ENCODE measurements around the gene OSBP2. TPM values are rescaled to one million over a fixed set of nuclear protein-coding genes. Genes with fewer than 3 reads are reported as not detected.

OSBP2 gene
- total RNA-seq, 4 donors from 2014 or later: 0.60 to 7.5 (median 4.3) TPM

- DNase-seq: no peak
- H3K36me3 ChIP-seq: no peaks in the 10 kb centered on the region
- in situ Hi-C loops (cut with MboI; ENCODE audit: low pct_ligation_motif_present in 1 of 4, low pct_unique_long_range_greater_than_20kb in 1 of 4, low sequenced_read_pairs in 3 of 4): no loop called here
- H3K9me3 ChIP-seq: peaks cover 2 to 4% of the 10 kb centered on the region in 2 donors
- intact Hi-C loops (cut with DNase I; ENCODE audit: low total_unique reads): no loop called here
- 80 to 83% methylated on average over 4 of the region's 4 CpGs for WGBS, 2 donors (ENCODE audit: low coverage in 1 of 2)
- no peaks in the 10 kb centered on the region for H3K27me3 ChIP-seq
- TF ChIP-seq POLR2AphosphoS5 (IDR thresholded peaks at IDR 0.05): no peak
- TF ChIP-seq CTCF (IDR thresholded peaks at IDR 0.05): no peak
- no peak for TF ChIP-seq EP300 (IDR thresholded peaks at IDR 0.05; ENCODE audit: low read depth)
- no peak for TF ChIP-seq POLR2A (IDR thresholded peaks at IDR 0.05)
- H3K27ac ChIP-seq: no peak overlapping the region
- no peak overlapping the region for H3K4me3 ChIP-seq
- H3K4me1 ChIP-seq: no peaks in the 10 kb centered on the region
Measured at GRCh38 chr22:30843245-30843644, 148.6 kb downstream of the OSBP2 start.

- Histone ChIP-seq H3K4me1 (no peaks in the 10 kb centered on the region), H3K36me3 (no peaks in the 10 kb centered on the region), H3K27me3 (no peaks in the 10 kb centered on the region), H3K4me3 (no peak overlapping the region), H3K9me3 (no peaks in the 10 kb centered on the region), H3K27ac (no peak overlapping the region)
- DNase-seq: no peak
- WGBS, 2 donors (ENCODE audit: low coverage in 1 of 2): 60 to 74% methylated on average over 1 of the region's 1 CpG
- no peak for TF ChIP-seq POLR2AphosphoS5 (IDR thresholded peaks at IDR 0.05)
- no peak for TF ChIP-seq POLR2A (IDR thresholded peaks at IDR 0.05)
- no peak for TF ChIP-seq EP300 (IDR thresholded peaks at IDR 0.05; ENCODE audit: low read depth)
- no peak for TF ChIP-seq CTCF (IDR thresholded peaks at IDR 0.05)
- in situ Hi-C loops (cut with MboI; ENCODE audit: low pct_ligation_motif_present in 1 of 4, low pct_unique_long_range_greater_than_20kb in 1 of 4, low sequenced_read_pairs in 3 of 4): no loop called here
- intact Hi-C loops (cut with DNase I; ENCODE audit: low total_unique reads): no loop called here
Measured at GRCh38 chr22:30847583-30847982, 152.9 kb downstream of the OSBP2 start.

GRCh38 chr22:30855266-30855665, 160.6 kb downstream of the OSBP2 start:
- TF ChIP-seq CTCF (IDR thresholded peaks at IDR 0.05) (no peak), EP300 (IDR thresholded peaks at IDR 0.05; ENCODE audit: low read depth) (no peak), POLR2A (IDR thresholded peaks at IDR 0.05) (no peak), POLR2AphosphoS5 (IDR thresholded peaks at IDR 0.05) (no peak)
- no peaks in the 10 kb centered on the region for H3K36me3 ChIP-seq
- no peaks in the 10 kb centered on the region for H3K9me3 ChIP-seq
- H3K27me3 ChIP-seq: no peaks in the 10 kb centered on the region
- no peaks in the 10 kb centered on the region for H3K4me1 ChIP-seq
- no peak overlapping the region for H3K4me3 ChIP-seq
- WGBS, 2 donors (ENCODE audit: low coverage in 1 of 2): 82 to 100% methylated on average over 1 to 3 of the region's 3 CpGs
- in situ Hi-C loops (cut with MboI; ENCODE audit: low pct_ligation_motif_present in 1 of 4, low pct_unique_long_range_greater_than_20kb in 1 of 4, low sequenced_read_pairs in 3 of 4) (no loop called here), intact Hi-C loops (cut with DNase I; ENCODE audit: low total_unique reads) (no loop called here)
- DNase-seq: no peak
- no peak overlapping the region for H3K27ac ChIP-seq

- H3K4me1 ChIP-seq: no peaks in the 10 kb centered on the region
- no peak overlapping the region for H3K4me3 ChIP-seq
- no peak for DNase-seq
- H3K27me3 ChIP-seq: no peaks in the 10 kb centered on the region
- in situ Hi-C loops (cut with MboI; ENCODE audit: low pct_ligation_motif_present in 1 of 4, low pct_unique_long_range_greater_than_20kb in 1 of 4, low sequenced_read_pairs in 3 of 4): no loop called here
- 87 to 100% methylated on average over 1 to 4 of the region's 4 CpGs for WGBS, 2 donors (ENCODE audit: low coverage in 1 of 2)
- no peak overlapping the region for H3K27ac ChIP-seq
- TF ChIP-seq EP300 (IDR thresholded peaks at IDR 0.05; ENCODE audit: low read depth) (no peak), CTCF (IDR thresholded peaks at IDR 0.05) (no peak), POLR2A (IDR thresholded peaks at IDR 0.05) (no peak), POLR2AphosphoS5 (IDR thresholded peaks at IDR 0.05) (no peak)
- intact Hi-C loops (cut with DNase I; ENCODE audit: low total_unique reads): no loop called here
- H3K36me3 ChIP-seq: no peaks in the 10 kb centered on the region
- H3K9me3 ChIP-seq: no peaks in the 10 kb centered on the region
Measured at GRCh38 chr22:30855677-30856518, 161.2 kb downstream of the OSBP2 start.
